HCT116 (cell line): ENCODE data around the gene GGCT. TPM values are rescaled to one million over a fixed set of nuclear protein-coding genes. Genes with fewer than 3 reads are reported as not detected.

Experiments
- ATAC-seq: fragments of 200-7000 bp; cut with Tn5 transposase; 2 replicates; pipeline ENCODE4 v1.9.1; 2020; ENCODE audit warnings: mild to moderate bottlenecking, moderate library complexity
- BruUV-seq: library from RNA; stranded (reverse); fragments of 400-500 nt; replicated peaks from 2 replicates; lab custom pipeline; 2021; lab: Mats Ljungman, UMichigan
- CTCF ChIA-PET: fragments of 300-600 bp; sonication (Branson Sonifier 250); formaldehyde crosslinking; loops from one replicate; lab custom pipeline; 2021; ENCODE audit warnings: antibody characterized with exemption; lab: Charles Lee
- POLR2A ChIA-PET: fragments of 300-600, 350-600 bp; sonication (Branson Sonifier 250); formaldehyde crosslinking; loops from one replicate; lab custom pipeline; 2021; ENCODE audit warnings: antibody characterized with exemption; lab: Charles Lee
- RAD21 ChIA-PET, 2 experiments: fragments of 300-600 bp; sonication (Branson Sonifier 250); formaldehyde crosslinking; loops; one replicate each; lab custom pipeline; 2023; ENCODE audit warnings: low total read pairs in 2 of 2; ENCODE audit not compliant: uncharacterized antibody in 2 of 2, unreplicated experiment in 2 of 2, low non-redundant PET in 1 of 2; lab: Charles Lee
- DNase-seq: peaks from one replicate; pipeline ENCODE4 v3.0.0-alpha.2; 2010; ENCODE audit warnings: low read depth, low spot score
- H2AFZ ChIP-seq: fragments of 200-600 bp; shearing (Covaris generic), sonication (generic); 2 replicates; pipeline ENCODE4 v1.6.1; 2017; ENCODE audit warnings: low read depth, mixed run types, mixed read lengths, antibody characterized with exemption, low read length; ENCODE audit not compliant: poor library complexity, severe bottlenecking
- H3K27ac ChIP-seq: 2 replicates; pipeline ENCODE4 v1.5.1; 2012; ENCODE audit warnings: low read depth, low read length
- H3K27me3 ChIP-seq: fragments of 200-600 bp; sonication (generic); 2 replicates; pipeline ENCODE4 v1.6.1; 2016; ENCODE audit warnings: mixed run types, low read length, mixed read lengths; ENCODE audit not compliant: insufficient read depth
- H3K36me3 ChIP-seq, 2 experiments: fragments of 200-500 bp in 1 of 2; fragments of 200-600 bp in 1 of 2; sonication (Bioruptor generic) in 1 of 2; sonication (generic) in 1 of 2; 2 replicates each; pipeline versions ENCODE4 v1.5.1 to v1.6.1; 2014 to 2016; ENCODE audit warnings: low read length in 2 of 2, inconsistent platforms in 1 of 2, mixed read lengths in 1 of 2, mixed run types in 1 of 2; ENCODE audit not compliant: insufficient read depth in 2 of 2, control insufficient read depth in 1 of 2
- H3K4me1 ChIP-seq, 2 experiments: fragments of 200-600 bp in 1 of 2; sonication (generic) in 1 of 2; 2 replicates each; pipeline versions ENCODE4 v1.5.1 to v1.6.1; 2012 to 2017; ENCODE audit warnings: low read length in 2 of 2, inconsistent platforms in 1 of 2, mild to moderate bottlenecking in 1 of 2, mixed read lengths in 1 of 2, mixed run types in 1 of 2, moderate library complexity in 1 of 2; ENCODE audit not compliant: insufficient read depth in 2 of 2, control insufficient read depth in 1 of 2
- H3K4me2 ChIP-seq: fragments of 200-600 bp; sonication (generic); 2 replicates; pipeline ENCODE4 v1.6.1; 2017; ENCODE audit warnings: mixed run types, low read length, mixed read lengths
- H3K4me3 ChIP-seq, 2 experiments: fragments of 200-600 bp in 1 of 2; sonication (generic) in 1 of 2; replicated peaks in 1 of 2; 2 replicates each; pipeline ENCODE4 v1.5.1; 2011 to 2016; ENCODE audit warnings: low read length in 2 of 2, control low read depth in 1 of 2, low read depth in 1 of 2, mild to moderate bottlenecking in 1 of 2, mixed read lengths in 1 of 2, mixed run types in 1 of 2
- H3K79me2 ChIP-seq: fragments of 200-600 bp; sonication (generic); 2 replicates; pipeline ENCODE4 v1.6.1; 2017; ENCODE audit warnings: mild to moderate bottlenecking, mixed run types, low read length, moderate library complexity, mixed read lengths; ENCODE audit not compliant: insufficient read depth
- H3K9ac ChIP-seq: fragments of 200-600 bp; sonication (generic); 2 replicates; pipeline ENCODE4 v1.6.1; 2016; ENCODE audit warnings: low read length, mixed read lengths
- H3K9me2 ChIP-seq: fragments of 200-600 bp; sonication (generic), shearing (Covaris generic); 2 replicates; pipeline ENCODE4 v1.6.1; 2017; ENCODE audit warnings: mixed run types, mild to moderate bottlenecking, moderate library complexity; ENCODE audit not compliant: insufficient read depth
- H3K9me3 ChIP-seq, 2 experiments: fragments of 200-500 bp in 1 of 2; fragments of 200-600 bp in 1 of 2; sonication (Bioruptor generic) in 1 of 2; sonication (generic) in 1 of 2; 2 replicates each; pipeline ENCODE4 v1.6.1; 2014 to 2017; ENCODE audit warnings: low read length in 2 of 2, mixed read lengths in 2 of 2, inconsistent platforms in 1 of 2, low read depth in 1 of 2, mild to moderate bottlenecking in 1 of 2, mixed run types in 1 of 2, moderate library complexity in 1 of 2; ENCODE audit not compliant: control insufficient read depth in 1 of 2, insufficient read depth in 1 of 2
- H4K20me1 ChIP-seq: fragments of 200-600 bp; sonication (generic), shearing (Covaris generic); 2 replicates; pipeline ENCODE4 v1.6.1; 2017; ENCODE audit warnings: mixed run types, mild to moderate bottlenecking, moderate library complexity; ENCODE audit not compliant: insufficient read depth
- CBX3 ChIP-seq: IDR thresholded peaks from 2 replicates; pipeline ENCODE4 v1.6.1; 2012; ENCODE audit warnings: low read depth
- CEBPB ChIP-seq: IDR thresholded peaks from 2 replicates; pipeline ENCODE4 v1.6.1; 2012; ENCODE audit warnings: low read depth
- EGR1 ChIP-seq: IDR thresholded peaks from 2 replicates; pipeline ENCODE4 v1.6.1; 2012; ENCODE audit warnings: low read depth
- ELF1 ChIP-seq: IDR thresholded peaks from 2 replicates; pipeline ENCODE4 v1.6.1; 2012; ENCODE audit warnings: low read depth, borderline replicate concordance
- EZH2phosphoT487 ChIP-seq: fragments of 200-600 bp; IDR thresholded peaks from 2 replicates; pipeline ENCODE4 v1.6.1; 2018; ENCODE audit warnings: antibody characterized with exemption, borderline replicate concordance
- FOSL1 ChIP-seq: IDR thresholded peaks from 2 replicates; pipeline ENCODE4 v1.6.1; 2012; ENCODE audit warnings: low read depth
- MAX ChIP-seq: IDR thresholded peaks from 2 replicates; pipeline ENCODE4 v1.6.1; 2012
- POLR2A ChIP-seq: IDR thresholded peaks from 2 replicates; pipeline ENCODE4 v1.7.0; 2011; ENCODE audit warnings: borderline replicate concordance; ENCODE audit not compliant: insufficient read depth, insufficient read length; ENCODE audit errors: extremely low read depth
- POLR2AphosphoS5 ChIP-seq: IDR thresholded peaks from 2 replicates; pipeline ENCODE4 v1.6.1; 2011; ENCODE audit warnings: mild to moderate bottlenecking, low read depth, low read length, moderate library complexity
- RAD21 ChIP-seq: IDR thresholded peaks from 2 replicates; pipeline ENCODE4 v1.6.1; 2012; ENCODE audit warnings: low read depth, mild to moderate bottlenecking
- REST ChIP-seq: IDR thresholded peaks from 2 replicates; pipeline ENCODE4 v1.6.1; 2012; ENCODE audit warnings: low read depth
- SP1 ChIP-seq: IDR thresholded peaks from 2 replicates; pipeline ENCODE4 v1.6.1; 2012; ENCODE audit warnings: low read depth
- SRF ChIP-seq: IDR thresholded peaks from 2 replicates; pipeline ENCODE4 v1.6.1; 2012; ENCODE audit warnings: low read depth
- TCF7L2 ChIP-seq: IDR thresholded peaks from 2 replicates; pipeline ENCODE4 v1.7.0; 2011; ENCODE audit warnings: borderline replicate concordance, inconsistent platforms; ENCODE audit not compliant: insufficient read depth, insufficient read length; ENCODE audit errors: extremely low read depth
- ZFX ChIP-seq: fragments of 450-650 bp; IDR thresholded peaks from 2 replicates; pipeline ENCODE4 v1.6.1; 2017
- ZNF274 ChIP-seq: fragments of 200-500 bp; sonication (Bioruptor generic); IDR thresholded peaks from 2 replicates; pipeline ENCODE4 v1.6.1; 2014; ENCODE audit warnings: mild to moderate bottlenecking, low read depth, low read length, inconsistent platforms
- intact Hi-C: fragments of 100-400 bp; cut with micrococcal nuclease; formaldehyde crosslinking; loops from 2 replicates; pipeline ENCODE4 v1.10.0; 2022
- total RNA-seq: library from RNA; stranded (reverse); gene quantifications from one replicate; pipeline ENCODE4 v1.2.1, GENCODE V29; 2021; ENCODE audit not compliant: unreplicated experiment

GGCT gene
- total RNA-seq, 1 experiment from 2014 or later = 60.6 TPM

GRCh38 chr7:30452280-30452930 lies 52.2 kb downstream of the GGCT start:
- CTCF ChIA-PET = no interaction called here
- POLR2A ChIA-PET = no interaction called here
- intact Hi-C loops = no loop called here
- Histone ChIP-seq H3K9me2 (no peaks in the 10 kb centered on the region), H3K4me3 (no peak overlapping the region), H3K36me3 (peaks cover 0 to 5% of the 10 kb centered on the region in 2 experiments; a peak in 1 of 4 replicates), H2AFZ (no peak overlapping the region), H3K4me1 (no peaks in the 10 kb centered on the region), H3K4me2 (no peak overlapping the region), H3K9ac (no peak overlapping the region), H3K27ac (no peak overlapping the region), H4K20me1 (no peaks in the 10 kb centered on the region), H3K27me3 (no peaks in the 10 kb centered on the region), H3K79me2 (no peaks in the 10 kb centered on the region), H3K9me3 (no peaks in the 10 kb centered on the region)
- RAD21 ChIA-PET = no interaction called here
- DNase-seq = no peak
- TF ChIP-seq EZH2phosphoT487 (no peak), ZFX (no peak), CBX3 (no peak), RAD21 (no peak)
- no TSS peak for BruUV-seq
- no peak for ATAC-seq

GRCh38 chr7:30451539-30452279 lies 52.9 kb downstream of the GGCT start:
- peaks cover 0 to 5% of the 10 kb centered on the region in 2 experiments; a peak in 1 of 4 replicates for H3K36me3 ChIP-seq
- no peak overlapping the region for H3K9ac ChIP-seq

More at GRCh38 chr7:30451539-30452279, 52.9 kb downstream of the GGCT start:
- TF ChIP-seq EGR1 = no peak
- no peak for TF ChIP-seq POLR2AphosphoS5
- TF ChIP-seq TCF7L2 = no peak
- no peak for TF ChIP-seq ELF1
- TF ChIP-seq REST = no peak
- no peak for TF ChIP-seq RAD21
- TF ChIP-seq SP1 = no peak
- no peak for TF ChIP-seq POLR2A
- TF ChIP-seq ZFX = no peak
- TF ChIP-seq FOSL1 = no peak
- TF ChIP-seq SRF = no peak
- no peak for TF ChIP-seq CEBPB
- no peak for TF ChIP-seq ZNF274
- TF ChIP-seq MAX = no peak
- TF ChIP-seq CBX3 = no peak
- no peak for TF ChIP-seq EZH2phosphoT487
- Histone ChIP-seq H3K9me2 (no peaks in the 10 kb centered on the region), H3K79me2 (no peaks in the 10 kb centered on the region), H3K4me1 (no peaks in the 10 kb centered on the region), H4K20me1 (no peaks in the 10 kb centered on the region), H3K4me2 (no peak overlapping the region), H2AFZ (no peak overlapping the region), H3K27ac (no peak overlapping the region), H3K27me3 (no peaks in the 10 kb centered on the region), H3K9me3 (no peaks in the 10 kb centered on the region), H3K4me3 (no peak overlapping the region)
- ChIA-PET POLR2A (no interaction called here), CTCF (no interaction called here), RAD21 (no interaction called here)
- no TSS peak for BruUV-seq
- intact Hi-C loops = no loop called here
- ATAC-seq = no peak
- DNase-seq = no peak
